HEK293 (cell line): ENCODE measurements around the gene PIP4K2A.

Experiments used
- BCL11A ChIP-seq: fragments of 450-650 bp; formaldehyde crosslinking; IDR thresholded peaks from 2 replicates; pipeline ENCODE4 v1.5.1; 2016; ENCODE audit warnings: low read depth, missing biosample characterization, missing genetic modification characterization
- GLIS1 ChIP-seq: fragments of 450-650 bp; formaldehyde crosslinking; IDR thresholded peaks from 2 replicates; pipeline ENCODE4 v1.5.1; 2016; ENCODE audit warnings: missing biosample characterization, missing genetic modification characterization
- GLIS2 ChIP-seq: fragments of 450-650 bp; formaldehyde crosslinking; IDR thresholded peaks from 2 replicates; pipeline ENCODE4 v1.5.1; 2016; ENCODE audit warnings: missing biosample characterization, missing genetic modification characterization
- ZBTB20 ChIP-seq: fragments of 450-650 bp; formaldehyde crosslinking; IDR thresholded peaks from 2 replicates; pipeline ENCODE4 v1.5.1; 2016; ENCODE audit warnings: missing biosample characterization, missing genetic modification characterization
- ZNF19 ChIP-seq: fragments of 450-650 bp; formaldehyde crosslinking; IDR thresholded peaks from 2 replicates; pipeline ENCODE4; 2016; ENCODE audit warnings: missing biosample characterization, missing genetic modification characterization, low read depth
- ZNF2 ChIP-seq: fragments of 450-650 bp; formaldehyde crosslinking; IDR thresholded peaks from 2 replicates; pipeline ENCODE4 v1.5.1; 2016; ENCODE audit warnings: missing biosample characterization, missing genetic modification characterization
- ZNF202 ChIP-seq: fragments of 450-650 bp; formaldehyde crosslinking; IDR thresholded peaks from 2 replicates; pipeline ENCODE4 v1.5.1; 2016; ENCODE audit warnings: missing biosample characterization, missing genetic modification characterization, borderline replicate concordance
- ZNF302 ChIP-seq: fragments of 450-650 bp; formaldehyde crosslinking; IDR thresholded peaks from 2 replicates; pipeline ENCODE4 v1.5.1; 2016; ENCODE audit warnings: missing biosample characterization, missing genetic modification characterization, low read depth
- ZNF311 ChIP-seq: fragments of 450-650 bp; formaldehyde crosslinking; IDR thresholded peaks from 2 replicates; pipeline ENCODE4 v1.5.1; 2017; ENCODE audit warnings: missing biosample characterization, missing genetic modification characterization, borderline replicate concordance
- ZNF324 ChIP-seq: fragments of 450-650 bp; formaldehyde crosslinking; IDR thresholded peaks from 2 replicates; pipeline ENCODE4 v1.5.1; 2016; ENCODE audit warnings: missing biosample characterization, missing genetic modification characterization
- ZNF394 ChIP-seq: fragments of 450-650 bp; formaldehyde crosslinking; IDR thresholded peaks from 2 replicates; pipeline ENCODE4 v1.5.1; 2016; ENCODE audit warnings: missing biosample characterization, missing genetic modification characterization, mild to moderate bottlenecking, moderate library complexity, borderline replicate concordance
- ZNF423 ChIP-seq: fragments of 450-650 bp; formaldehyde crosslinking; IDR thresholded peaks from 2 replicates; pipeline ENCODE4 v1.5.1; 2016; ENCODE audit warnings: missing biosample characterization, missing genetic modification characterization
- ZNF600 ChIP-seq: fragments of 450-650 bp; formaldehyde crosslinking; IDR thresholded peaks from 2 replicates; pipeline ENCODE4 v1.5.1; 2016; ENCODE audit warnings: missing biosample characterization, missing genetic modification characterization
- ZNF626 ChIP-seq: fragments of 450-650 bp; sonication (Bioruptor Pico); formaldehyde crosslinking; IDR thresholded peaks from 2 replicates; pipeline ENCODE4 v1.5.1; 2018; ENCODE audit warnings: missing biosample characterization, missing genetic modification characterization, inconsistent platforms
- ZNF701 ChIP-seq: fragments of 450-650 bp; formaldehyde crosslinking; IDR thresholded peaks from 2 replicates; pipeline ENCODE4 v1.5.1; 2016; ENCODE audit warnings: missing biosample characterization, missing genetic modification characterization
- ZNF785 ChIP-seq: fragments of 450-650 bp; formaldehyde crosslinking; IDR thresholded peaks from 2 replicates; pipeline ENCODE4 v1.5.1; 2016; ENCODE audit warnings: missing biosample characterization, missing genetic modification characterization
- ZXDB ChIP-seq: fragments of 450-650 bp; formaldehyde crosslinking; IDR thresholded peaks from 2 replicates; pipeline ENCODE4 v1.5.1; 2016; ENCODE audit warnings: missing biosample characterization, missing genetic modification characterization
- TF ChIP-seq, protein P1 (sequence below): fragments of 450-650 bp; formaldehyde crosslinking; IDR thresholded peaks from 2 replicates; pipeline ENCODE4 v1.5.1; 2016; ENCODE audit warnings: missing biosample characterization, missing genetic modification characterization
- TF ChIP-seq, protein P2 (sequence below): fragments of 450-650 bp; formaldehyde crosslinking; IDR thresholded peaks from 2 replicates; pipeline ENCODE4 v1.5.1; 2016; ENCODE audit warnings: missing biosample characterization, missing genetic modification characterization
- TF ChIP-seq, protein P3 (sequence below): fragments of 450-650 bp; formaldehyde crosslinking; IDR thresholded peaks from 2 replicates; pipeline ENCODE4 v1.5.1; 2016; ENCODE audit warnings: missing biosample characterization, missing genetic modification characterization, borderline replicate concordance
- TF ChIP-seq, protein P4 (sequence below): fragments of 450-650 bp; formaldehyde crosslinking; IDR thresholded peaks from 2 replicates; pipeline ENCODE4 v1.5.1; 2016; ENCODE audit warnings: missing biosample characterization, missing genetic modification characterization
- TF ChIP-seq, protein P5 (sequence below): fragments of 450-650 bp; formaldehyde crosslinking; conservative IDR thresholded peaks from 2 replicates; pipeline ENCODE4 v1.5.1; 2016; ENCODE audit warnings: low read depth, missing biosample characterization, missing genetic modification characterization

The PIP4K2A gene

DNA sequence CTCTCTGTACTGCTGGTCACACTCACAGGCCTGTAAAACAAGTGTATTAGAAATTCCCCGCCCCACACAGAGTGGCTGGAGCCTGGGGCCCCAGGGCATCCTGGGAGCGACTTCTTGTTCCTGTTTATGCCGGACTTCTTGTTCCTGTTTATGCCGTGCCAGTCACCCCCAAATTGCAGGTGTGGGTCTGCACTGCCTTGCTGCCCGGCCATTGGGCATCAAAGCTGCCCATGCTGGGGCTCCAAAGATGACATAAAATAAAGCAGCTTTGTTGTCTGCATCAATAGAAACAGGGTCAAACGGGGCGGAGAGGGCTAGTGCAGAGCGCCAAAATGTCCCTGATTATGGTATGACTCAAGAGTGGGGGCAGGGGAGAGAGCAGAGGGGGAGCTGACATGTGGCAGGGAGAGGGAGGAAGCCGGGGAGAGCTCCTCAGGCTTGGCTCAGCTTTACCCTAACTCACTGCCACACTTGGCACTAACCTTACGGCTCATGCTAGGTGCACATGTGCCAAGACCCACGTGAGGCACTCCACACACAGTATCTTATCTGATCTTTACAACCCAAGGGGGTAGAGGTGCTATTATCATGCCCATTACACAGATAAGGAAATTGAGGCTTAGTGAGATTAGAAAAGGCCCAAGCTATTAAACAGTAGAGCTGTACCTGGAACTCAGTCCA, 98.4 kb downstream of the PIP4K2A start (continued):
- TF ChIP-seq ZBTB20 (tag by site-specific recombination): 0 out of 2 replicates have a peak, but pooled peaks have one; percentile 50
- TF ChIP-seq ZNF701: no peak
- TF ChIP-seq, protein P1, sequence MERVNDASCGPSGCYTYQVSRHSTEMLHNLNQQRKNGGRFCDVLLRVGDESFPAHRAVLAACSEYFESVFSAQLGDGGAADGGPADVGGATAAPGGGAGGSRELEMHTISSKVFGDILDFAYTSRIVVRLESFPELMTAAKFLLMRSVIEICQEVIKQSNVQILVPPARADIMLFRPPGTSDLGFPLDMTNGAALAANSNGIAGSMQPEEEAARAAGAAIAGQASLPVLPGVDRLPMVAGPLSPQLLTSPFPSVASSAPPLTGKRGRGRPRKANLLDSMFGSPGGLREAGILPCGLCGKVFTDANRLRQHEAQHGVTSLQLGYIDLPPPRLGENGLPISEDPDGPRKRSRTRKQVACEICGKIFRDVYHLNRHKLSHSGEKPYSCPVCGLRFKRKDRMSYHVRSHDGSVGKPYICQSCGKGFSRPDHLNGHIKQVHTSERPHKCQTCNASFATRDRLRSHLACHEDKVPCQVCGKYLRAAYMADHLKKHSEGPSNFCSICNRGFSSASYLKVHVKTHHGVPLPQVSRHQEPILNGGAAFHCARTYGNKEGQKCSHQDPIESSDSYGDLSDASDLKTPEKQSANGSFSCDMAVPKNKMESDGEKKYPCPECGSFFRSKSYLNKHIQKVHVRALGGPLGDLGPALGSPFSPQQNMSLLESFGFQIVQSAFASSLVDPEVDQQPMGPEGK (tag by site-specific recombination): peak; percentile 70
- no peak for TF ChIP-seq ZNF626
- TF ChIP-seq ZNF785 (tag by site-specific recombination): no peak
- peak; percentile 56 for TF ChIP-seq GLIS2
- no peak for TF ChIP-seq ZNF311 (tag by site-specific recombination)
- TF ChIP-seq ZNF600: peak; percentile 64; the same call in 1 of the 2 replicates
- no peak for TF ChIP-seq ZNF394 (tag by site-specific recombination)
- peak; percentile 78 for TF ChIP-seq GLIS1 (tag by site-specific recombination)
- TF ChIP-seq, protein P2, sequence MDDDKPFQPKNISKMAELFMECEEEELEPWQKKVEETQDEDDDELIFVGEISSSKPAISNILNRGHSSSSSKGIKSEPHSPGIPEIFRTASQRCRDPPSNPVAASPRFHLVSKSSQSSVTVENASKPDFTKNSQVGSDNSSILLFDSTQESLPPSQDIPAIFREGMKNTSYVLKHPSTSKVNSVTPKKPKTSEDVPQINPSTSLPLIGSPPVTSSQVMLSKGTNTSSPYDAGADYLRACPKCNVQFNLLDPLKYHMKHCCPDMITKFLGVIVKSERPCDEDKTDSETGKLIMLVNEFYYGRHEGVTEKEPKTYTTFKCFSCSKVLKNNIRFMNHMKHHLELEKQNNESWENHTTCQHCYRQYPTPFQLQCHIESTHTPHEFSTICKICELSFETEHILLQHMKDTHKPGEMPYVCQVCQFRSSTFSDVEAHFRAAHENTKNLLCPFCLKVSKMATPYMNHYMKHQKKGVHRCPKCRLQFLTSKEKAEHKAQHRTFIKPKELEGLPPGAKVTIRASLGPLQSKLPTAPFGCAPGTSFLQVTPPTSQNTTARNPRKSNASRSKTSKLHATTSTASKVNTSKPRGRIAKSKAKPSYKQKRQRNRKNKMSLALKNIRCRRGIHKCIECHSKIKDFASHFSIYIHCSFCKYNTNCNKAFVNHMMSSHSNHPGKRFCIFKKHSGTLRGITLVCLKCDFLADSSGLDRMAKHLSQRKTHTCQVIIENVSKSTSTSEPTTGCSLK: no peak
- TF ChIP-seq, protein P3, sequence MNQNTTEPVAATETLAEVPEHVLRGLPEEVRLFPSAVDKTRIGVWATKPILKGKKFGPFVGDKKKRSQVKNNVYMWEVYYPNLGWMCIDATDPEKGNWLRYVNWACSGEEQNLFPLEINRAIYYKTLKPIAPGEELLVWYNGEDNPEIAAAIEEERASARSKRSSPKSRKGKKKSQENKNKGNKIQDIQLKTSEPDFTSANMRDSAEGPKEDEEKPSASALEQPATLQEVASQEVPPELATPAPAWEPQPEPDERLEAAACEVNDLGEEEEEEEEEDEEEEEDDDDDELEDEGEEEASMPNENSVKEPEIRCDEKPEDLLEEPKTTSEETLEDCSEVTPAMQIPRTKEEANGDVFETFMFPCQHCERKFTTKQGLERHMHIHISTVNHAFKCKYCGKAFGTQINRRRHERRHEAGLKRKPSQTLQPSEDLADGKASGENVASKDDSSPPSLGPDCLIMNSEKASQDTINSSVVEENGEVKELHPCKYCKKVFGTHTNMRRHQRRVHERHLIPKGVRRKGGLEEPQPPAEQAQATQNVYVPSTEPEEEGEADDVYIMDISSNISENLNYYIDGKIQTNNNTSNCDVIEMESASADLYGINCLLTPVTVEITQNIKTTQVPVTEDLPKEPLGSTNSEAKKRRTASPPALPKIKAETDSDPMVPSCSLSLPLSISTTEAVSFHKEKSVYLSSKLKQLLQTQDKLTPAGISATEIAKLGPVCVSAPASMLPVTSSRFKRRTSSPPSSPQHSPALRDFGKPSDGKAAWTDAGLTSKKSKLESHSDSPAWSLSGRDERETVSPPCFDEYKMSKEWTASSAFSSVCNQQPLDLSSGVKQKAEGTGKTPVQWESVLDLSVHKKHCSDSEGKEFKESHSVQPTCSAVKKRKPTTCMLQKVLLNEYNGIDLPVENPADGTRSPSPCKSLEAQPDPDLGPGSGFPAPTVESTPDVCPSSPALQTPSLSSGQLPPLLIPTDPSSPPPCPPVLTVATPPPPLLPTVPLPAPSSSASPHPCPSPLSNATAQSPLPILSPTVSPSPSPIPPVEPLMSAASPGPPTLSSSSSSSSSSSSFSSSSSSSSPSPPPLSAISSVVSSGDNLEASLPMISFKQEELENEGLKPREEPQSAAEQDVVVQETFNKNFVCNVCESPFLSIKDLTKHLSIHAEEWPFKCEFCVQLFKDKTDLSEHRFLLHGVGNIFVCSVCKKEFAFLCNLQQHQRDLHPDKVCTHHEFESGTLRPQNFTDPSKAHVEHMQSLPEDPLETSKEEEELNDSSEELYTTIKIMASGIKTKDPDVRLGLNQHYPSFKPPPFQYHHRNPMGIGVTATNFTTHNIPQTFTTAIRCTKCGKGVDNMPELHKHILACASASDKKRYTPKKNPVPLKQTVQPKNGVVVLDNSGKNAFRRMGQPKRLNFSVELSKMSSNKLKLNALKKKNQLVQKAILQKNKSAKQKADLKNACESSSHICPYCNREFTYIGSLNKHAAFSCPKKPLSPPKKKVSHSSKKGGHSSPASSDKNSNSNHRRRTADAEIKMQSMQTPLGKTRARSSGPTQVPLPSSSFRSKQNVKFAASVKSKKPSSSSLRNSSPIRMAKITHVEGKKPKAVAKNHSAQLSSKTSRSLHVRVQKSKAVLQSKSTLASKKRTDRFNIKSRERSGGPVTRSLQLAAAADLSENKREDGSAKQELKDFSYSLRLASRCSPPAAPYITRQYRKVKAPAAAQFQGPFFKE (tag by site-specific recombination): no peak
- TF ChIP-seq, protein P4, sequence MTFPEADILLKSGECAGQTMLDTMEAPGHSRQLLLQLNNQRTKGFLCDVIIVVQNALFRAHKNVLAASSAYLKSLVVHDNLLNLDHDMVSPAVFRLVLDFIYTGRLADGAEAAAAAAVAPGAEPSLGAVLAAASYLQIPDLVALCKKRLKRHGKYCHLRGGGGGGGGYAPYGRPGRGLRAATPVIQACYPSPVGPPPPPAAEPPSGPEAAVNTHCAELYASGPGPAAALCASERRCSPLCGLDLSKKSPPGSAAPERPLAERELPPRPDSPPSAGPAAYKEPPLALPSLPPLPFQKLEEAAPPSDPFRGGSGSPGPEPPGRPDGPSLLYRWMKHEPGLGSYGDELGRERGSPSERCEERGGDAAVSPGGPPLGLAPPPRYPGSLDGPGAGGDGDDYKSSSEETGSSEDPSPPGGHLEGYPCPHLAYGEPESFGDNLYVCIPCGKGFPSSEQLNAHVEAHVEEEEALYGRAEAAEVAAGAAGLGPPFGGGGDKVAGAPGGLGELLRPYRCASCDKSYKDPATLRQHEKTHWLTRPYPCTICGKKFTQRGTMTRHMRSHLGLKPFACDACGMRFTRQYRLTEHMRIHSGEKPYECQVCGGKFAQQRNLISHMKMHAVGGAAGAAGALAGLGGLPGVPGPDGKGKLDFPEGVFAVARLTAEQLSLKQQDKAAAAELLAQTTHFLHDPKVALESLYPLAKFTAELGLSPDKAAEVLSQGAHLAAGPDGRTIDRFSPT: peak; percentile 84
- no peak for TF ChIP-seq BCL11A
- TF ChIP-seq ZNF2: 0 out of 2 replicates have a peak, but pooled peaks have one; percentile 40
- 0 out of 2 replicates have a peak, but pooled peaks have one; percentile 38 for TF ChIP-seq ZNF324
- TF ChIP-seq, protein P5, sequence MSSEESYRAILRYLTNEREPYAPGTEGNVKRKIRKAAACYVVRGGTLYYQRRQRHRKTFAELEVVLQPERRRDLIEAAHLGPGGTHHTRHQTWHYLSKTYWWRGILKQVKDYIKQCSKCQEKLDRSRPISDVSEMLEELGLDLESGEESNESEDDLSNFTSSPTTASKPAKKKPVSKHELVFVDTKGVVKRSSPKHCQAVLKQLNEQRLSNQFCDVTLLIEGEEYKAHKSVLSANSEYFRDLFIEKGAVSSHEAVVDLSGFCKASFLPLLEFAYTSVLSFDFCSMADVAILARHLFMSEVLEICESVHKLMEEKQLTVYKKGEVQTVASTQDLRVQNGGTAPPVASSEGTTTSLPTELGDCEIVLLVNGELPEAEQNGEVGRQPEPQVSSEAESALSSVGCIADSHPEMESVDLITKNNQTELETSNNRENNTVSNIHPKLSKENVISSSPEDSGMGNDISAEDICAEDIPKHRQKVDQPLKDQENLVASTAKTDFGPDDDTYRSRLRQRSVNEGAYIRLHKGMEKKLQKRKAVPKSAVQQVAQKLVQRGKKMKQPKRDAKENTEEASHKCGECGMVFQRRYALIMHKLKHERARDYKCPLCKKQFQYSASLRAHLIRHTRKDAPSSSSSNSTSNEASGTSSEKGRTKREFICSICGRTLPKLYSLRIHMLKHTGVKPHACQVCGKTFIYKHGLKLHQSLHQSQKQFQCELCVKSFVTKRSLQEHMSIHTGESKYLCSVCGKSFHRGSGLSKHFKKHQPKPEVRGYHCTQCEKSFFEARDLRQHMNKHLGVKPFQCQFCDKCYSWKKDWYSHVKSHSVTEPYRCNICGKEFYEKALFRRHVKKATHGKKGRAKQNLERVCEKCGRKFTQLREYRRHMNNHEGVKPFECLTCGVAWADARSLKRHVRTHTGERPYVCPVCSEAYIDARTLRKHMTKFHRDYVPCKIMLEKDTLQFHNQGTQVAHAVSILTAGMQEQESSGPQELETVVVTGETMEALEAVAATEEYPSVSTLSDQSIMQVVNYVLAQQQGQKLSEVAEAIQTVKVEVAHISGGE (tag by site-specific recombination): no peak
- TF ChIP-seq ZNF302 (tag by site-specific recombination): no peak
- peak; percentile 52 for TF ChIP-seq ZXDB (tag by site-specific recombination)
- TF ChIP-seq ZNF19 (tag by site-specific recombination): no peak
- TF ChIP-seq ZNF202 (tag by site-specific recombination): 0 out of 2 replicates have a peak, but pooled peaks have one; percentile 14
- TF ChIP-seq ZNF423: 0 out of 2 replicates have a peak, but pooled peaks have one; percentile 31
